CD4-positive, alpha-beta T cell treated with Interleukin-21 for 1 hour (primary cell): ENCODE data around the gene PAPPA.

Source experiments
- DNase-seq: peaks from one replicate; pipeline ENCODE4 v3.0.0-alpha.2; 2020

PAPPA gene

DNA sequence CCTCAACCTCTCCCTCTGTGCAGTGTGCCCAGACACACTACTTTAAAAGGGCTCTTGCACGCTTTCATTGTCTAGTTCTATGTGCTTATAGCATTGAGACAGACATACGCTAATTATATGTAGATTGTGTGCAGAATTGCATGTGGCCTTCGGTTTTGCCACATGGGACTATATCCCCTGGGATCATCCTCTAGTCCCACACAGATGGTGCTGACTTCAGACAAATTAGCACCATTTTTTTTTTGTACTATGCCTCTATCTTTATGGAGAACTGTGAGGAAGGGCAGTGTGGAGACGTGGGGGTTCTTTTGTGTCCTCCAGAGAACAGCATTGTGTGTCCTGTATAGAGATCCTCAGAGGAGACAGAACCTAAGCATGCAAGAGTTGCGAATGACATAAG lies 29.3 kb downstream of the PAPPA start:
- no peak for DNase-seq

DNA sequence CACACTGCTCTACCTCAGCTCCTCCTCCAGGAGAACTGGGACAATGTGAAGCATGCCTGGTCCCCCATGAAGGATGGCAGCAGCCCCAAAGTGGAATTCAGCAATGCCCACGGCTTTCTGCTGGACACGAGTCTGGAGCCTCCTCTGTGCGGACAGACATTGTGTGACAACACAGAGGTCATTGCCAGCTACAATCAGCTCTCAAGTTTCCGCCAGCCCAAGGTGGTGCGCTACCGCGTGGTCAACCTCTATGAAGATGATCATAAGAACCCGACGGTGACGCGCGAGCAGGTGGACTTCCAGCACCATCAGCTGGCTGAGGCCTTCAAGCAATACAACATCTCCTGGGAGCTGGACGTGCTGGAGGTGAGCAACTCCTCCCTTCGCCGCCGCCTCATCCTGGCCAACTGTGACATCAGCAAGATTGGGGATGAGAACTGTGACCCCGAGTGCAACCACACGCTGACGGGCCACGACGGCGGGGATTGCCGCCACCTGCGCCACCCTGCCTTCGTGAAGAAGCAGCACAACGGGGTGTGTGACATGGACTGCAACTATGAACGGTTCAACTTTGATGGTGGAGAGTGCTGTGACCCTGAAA lies 34.1 kb downstream of the PAPPA start:
- DNase-seq: no peak

- no peak for DNase-seq
Measured at GRCh38 chr9:116189683-116190082, 36.1 kb downstream of the PAPPA start.

GRCh38 chr9:116190637-116191396 lies 37.2 kb downstream of the PAPPA start:
- DNase-seq: no peak

GRCh38 chr9:116191576-116192415 lies 38.2 kb downstream of the PAPPA start:
- no peak for DNase-seq

DNA sequence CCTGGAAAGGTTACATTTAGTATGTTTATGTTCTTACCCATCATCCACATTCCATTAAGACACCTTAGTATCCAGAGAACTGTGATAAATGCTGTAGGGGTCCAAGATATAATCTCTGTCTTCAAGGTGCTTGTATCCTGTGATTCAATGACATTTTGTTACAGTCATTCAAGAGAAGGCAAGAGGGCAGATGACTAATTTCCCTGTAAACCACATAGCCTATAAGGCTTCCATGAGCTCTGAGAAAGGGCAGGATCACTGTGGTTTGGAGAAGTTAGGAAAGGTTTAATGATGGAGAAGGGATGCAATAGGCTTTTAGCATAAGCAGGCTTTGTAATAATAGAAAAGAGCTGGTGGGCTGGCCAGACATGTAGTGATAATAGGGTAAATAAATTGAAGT lies 40.0 kb downstream of the PAPPA start:
- DNase-seq: no peak

GRCh38 chr9:116196806-116197205 lies 43.2 kb downstream of the PAPPA start:
- DNase-seq: no peak

GRCh38 chr9:116198344-116198743 lies 44.8 kb downstream of the PAPPA start:
- no peak for DNase-seq

GRCh38 chr9:116202219-116202912 lies 48.8 kb downstream of the PAPPA start:
- DNase-seq: no peak

GRCh38 chr9:116204252-116204882 lies 50.8 kb downstream of the PAPPA start:
- no peak for DNase-seq

DNA sequence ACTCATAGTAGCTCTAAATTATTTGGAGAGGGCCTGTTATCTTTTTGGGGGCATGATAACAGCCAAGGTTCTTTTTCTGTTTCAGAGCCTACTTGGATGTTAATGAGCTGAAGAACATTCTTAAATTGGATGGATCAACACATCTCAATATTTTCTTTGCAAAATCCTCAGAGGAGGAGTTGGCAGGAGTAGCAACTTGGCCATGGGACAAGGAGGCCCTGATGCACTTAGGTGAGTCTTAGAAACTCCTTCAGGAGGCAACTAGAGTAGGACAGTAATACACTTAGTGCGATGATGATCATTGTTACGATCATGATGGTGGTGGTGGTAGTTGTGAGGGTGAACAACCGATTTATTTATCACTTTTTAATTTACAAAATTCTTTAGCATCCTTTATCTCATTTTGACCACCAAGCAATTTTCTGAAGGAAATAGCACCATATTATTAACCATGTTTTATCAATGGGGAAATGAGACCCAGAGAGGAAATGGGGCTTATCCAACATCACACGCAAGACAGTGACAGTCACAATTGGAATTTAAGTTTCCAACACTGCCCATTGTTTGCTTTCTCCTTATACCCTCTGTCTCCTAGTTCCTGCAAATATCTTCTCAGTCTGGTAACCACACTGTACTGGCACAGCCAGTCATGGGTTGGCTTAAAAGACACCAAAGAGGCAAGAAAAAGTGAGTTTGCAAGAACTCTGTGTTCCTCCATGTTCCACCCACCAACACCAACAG lies 54.0 kb downstream of the PAPPA start:
- DNase-seq: no peak

- DNase-seq: no peak
Measured at GRCh38 chr9:116208417-116209232, 55.0 kb downstream of the PAPPA start.

- no peak for DNase-seq
Measured at GRCh38 chr9:116209414-116210116, 56.0 kb downstream of the PAPPA start.

- DNase-seq: no peak
Measured at GRCh38 chr9:116212986-116213692, 59.5 kb downstream of the PAPPA start.

DNA sequence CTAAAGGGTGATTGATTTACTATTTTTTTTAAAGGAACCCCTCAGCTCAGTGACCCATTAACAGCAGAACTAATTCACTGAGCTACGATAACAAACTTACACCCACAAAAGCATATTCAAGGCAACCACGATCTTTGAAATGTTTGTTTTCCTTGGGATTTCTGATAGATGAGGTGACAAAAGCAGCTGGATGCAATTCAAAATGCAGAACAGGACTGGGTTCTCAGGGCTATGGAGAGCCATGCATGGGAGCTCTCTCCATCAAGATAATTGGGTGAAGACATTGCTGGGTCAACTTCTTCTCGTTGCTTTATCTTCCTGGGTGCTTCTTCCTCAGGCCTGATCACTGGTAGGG lies 60.1 kb downstream of the PAPPA start:
- no peak for DNase-seq

GRCh38 chr9:116218399-116218798 lies 64.8 kb downstream of the PAPPA start:
- DNase-seq: no peak

DNA sequence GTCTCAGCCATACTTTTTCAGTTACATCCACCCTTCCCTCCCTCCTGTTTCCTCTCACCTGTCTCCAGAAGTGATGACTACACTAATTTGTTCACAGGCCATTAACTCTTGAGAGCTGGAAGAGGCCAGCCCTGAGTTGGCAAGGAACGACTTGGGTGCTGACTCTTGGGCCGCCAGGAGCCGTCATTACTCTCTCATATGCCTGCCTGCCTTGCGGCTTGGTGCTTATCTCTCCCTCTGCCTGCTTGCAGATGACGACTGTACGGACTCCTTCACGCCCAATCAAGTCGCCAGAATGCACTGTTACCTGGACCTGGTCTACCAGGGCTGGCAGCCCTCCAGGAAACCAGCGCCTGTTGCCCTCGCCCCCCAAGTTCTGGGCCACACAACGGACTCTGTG lies 66.1 kb downstream of the PAPPA start:
- DNase-seq: no peak

GRCh38 chr9:116223926-116224325 lies 70.3 kb downstream of the PAPPA start:
- DNase-seq: no peak

GRCh38 chr9:116230051-116230632 lies 76.6 kb downstream of the PAPPA start:
- DNase-seq: no peak
